SU-DHL-6 (cell line): ENCODE data around the gene MIPEP.

Experiments used
- H2AFZ ChIP-seq: fragments of 200-600 bp; sonication (generic); 2 replicates; pipeline ENCODE4 v1.6.1; 2014; ENCODE audit warnings: low read depth, mild to moderate bottlenecking, moderate library complexity, mixed read lengths, antibody characterized with exemption, low read length; ENCODE audit not compliant: severe bottlenecking
- H3F3A ChIP-seq: fragments of 200-600 bp; shearing (Covaris generic); 2 replicates; pipeline ENCODE4 v1.6.0; 2016; ENCODE audit warnings: antibody characterized with exemption, mild to moderate bottlenecking; ENCODE audit not compliant: insufficient read depth
- H3K27ac ChIP-seq: fragments of 200-600 bp; sonication (generic); 2 replicates; pipeline ENCODE4 v1.5.1; 2016; ENCODE audit warnings: low read depth, mild to moderate bottlenecking, low read length, moderate library complexity, mixed read lengths
- H3K27me3 ChIP-seq: fragments of 200-600 bp; sonication (generic), shearing (Covaris generic); 2 replicates; pipeline ENCODE4 v1.6.0; 2014; ENCODE audit warnings: mild to moderate bottlenecking, low read length
- H3K36me3 ChIP-seq: fragments of 200-600 bp; sonication (generic); 2 replicates; pipeline ENCODE4 v1.6.1; 2014; ENCODE audit warnings: mild to moderate bottlenecking, low read length, mixed read lengths
- H3K4me2 ChIP-seq: fragments of 300-600, 200-600 bp; shearing (Covaris generic), sonication (generic); 2 replicates; pipeline ENCODE4 v1.6.0; 2014; ENCODE audit warnings: low read length, low read depth, mild to moderate bottlenecking; ENCODE audit not compliant: poor library complexity, severe bottlenecking
- H3K4me3 ChIP-seq: fragments of 200-600 bp; sonication (generic); 2 replicates; pipeline ENCODE4 v1.5.1; 2014; ENCODE audit warnings: antibody characterized with exemption, low read length, mild to moderate bottlenecking, mixed read lengths; ENCODE audit not compliant: insufficient read depth, poor library complexity, severe bottlenecking
- H3K79me2 ChIP-seq: fragments of 200-600 bp; sonication (generic); 2 replicates; pipeline ENCODE4 v1.6.1; 2014; ENCODE audit warnings: mild to moderate bottlenecking, low read length, moderate library complexity; ENCODE audit not compliant: insufficient read depth
- H3K9ac ChIP-seq: fragments of 200-600 bp; sonication (generic); 2 replicates; pipeline ENCODE4 v1.7.0; 2014; ENCODE audit warnings: mild to moderate bottlenecking, low read length
- H3K9me2 ChIP-seq: fragments of 200-600 bp; sonication (generic); replicated peaks from 2 replicates; pipeline ENCODE4 v1.6.1; 2014; ENCODE audit warnings: low read length; ENCODE audit not compliant: insufficient read depth
- H3K9me3 ChIP-seq: fragments of 200-600 bp; sonication (generic); 2 replicates; pipeline ENCODE4 v1.6.1; 2014; ENCODE audit warnings: low read length, mixed read lengths; ENCODE audit not compliant: insufficient read depth
- H4K20me1 ChIP-seq: fragments of 200-600 bp; sonication (generic); 2 replicates; pipeline ENCODE4 v1.6.1; 2014; ENCODE audit warnings: low read depth, mild to moderate bottlenecking, antibody characterized with exemption, low read length, moderate library complexity, mixed read lengths
- EZH2phosphoT487 ChIP-seq: fragments of 200-600 bp; sonication (generic), shearing (Covaris generic); conservative IDR thresholded peaks from 2 replicates; pipeline ENCODE4 v1.6.1; 2018; ENCODE audit warnings: mild to moderate bottlenecking, antibody characterized with exemption, low read length, moderate library complexity, mixed read lengths
- TF ChIP-seq, protein P1 (sequence below): fragments of 200-600 bp; sonication (generic); IDR thresholded peaks from one replicate; pipeline ENCODE4 v1.5.1; 2017; ENCODE audit warnings: antibody characterized with exemption, mild to moderate bottlenecking, low read length, moderate library complexity; ENCODE audit not compliant: insufficient read depth, poor library complexity, severe bottlenecking

Gene MIPEP

DNA sequence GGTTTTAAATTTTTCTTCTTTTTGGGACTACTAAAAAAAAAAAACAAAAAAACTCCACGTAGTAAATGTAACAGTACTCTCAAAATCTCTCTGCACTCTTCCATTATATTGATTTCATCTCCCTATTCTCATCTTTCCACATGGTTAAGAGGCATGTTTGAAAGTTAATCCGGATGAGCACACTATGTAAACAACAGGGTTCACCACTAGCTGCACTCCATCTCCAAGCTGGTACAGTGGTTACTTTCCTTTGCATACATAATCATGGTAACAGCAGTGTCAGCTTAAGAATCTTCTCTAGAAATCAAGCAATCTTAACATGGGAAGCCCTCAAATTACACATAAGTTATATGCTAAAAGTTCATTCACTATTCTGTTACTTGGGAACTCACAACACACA, 92.6 kb downstream of the MIPEP start:
- Histone ChIP-seq H3K4me2 (no peak overlapping the region), H3K27me3 (no peaks in the 10 kb centered on the region), H3K9me3 (no peaks in the 10 kb centered on the region), H2AFZ (no peak overlapping the region), H3K36me3 (no peaks in the 10 kb centered on the region), H3K9ac (no peak overlapping the region), H3K79me2 (no peaks in the 10 kb centered on the region), H3K4me3 (no peak overlapping the region), H3K9me2 (no peaks in the 10 kb centered on the region), H3F3A (no peaks in the 10 kb centered on the region), H3K27ac (no peak overlapping the region), H4K20me1 (no peaks in the 10 kb centered on the region)
- TF ChIP-seq, protein P1, sequence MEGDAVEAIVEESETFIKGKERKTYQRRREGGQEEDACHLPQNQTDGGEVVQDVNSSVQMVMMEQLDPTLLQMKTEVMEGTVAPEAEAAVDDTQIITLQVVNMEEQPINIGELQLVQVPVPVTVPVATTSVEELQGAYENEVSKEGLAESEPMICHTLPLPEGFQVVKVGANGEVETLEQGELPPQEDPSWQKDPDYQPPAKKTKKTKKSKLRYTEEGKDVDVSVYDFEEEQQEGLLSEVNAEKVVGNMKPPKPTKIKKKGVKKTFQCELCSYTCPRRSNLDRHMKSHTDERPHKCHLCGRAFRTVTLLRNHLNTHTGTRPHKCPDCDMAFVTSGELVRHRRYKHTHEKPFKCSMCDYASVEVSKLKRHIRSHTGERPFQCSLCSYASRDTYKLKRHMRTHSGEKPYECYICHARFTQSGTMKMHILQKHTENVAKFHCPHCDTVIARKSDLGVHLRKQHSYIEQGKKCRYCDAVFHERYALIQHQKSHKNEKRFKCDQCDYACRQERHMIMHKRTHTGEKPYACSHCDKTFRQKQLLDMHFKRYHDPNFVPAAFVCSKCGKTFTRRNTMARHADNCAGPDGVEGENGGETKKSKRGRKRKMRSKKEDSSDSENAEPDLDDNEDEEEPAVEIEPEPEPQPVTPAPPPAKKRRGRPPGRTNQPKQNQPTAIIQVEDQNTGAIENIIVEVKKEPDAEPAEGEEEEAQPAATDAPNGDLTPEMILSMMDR, result no peak
- no peak for TF ChIP-seq EZH2phosphoT487

DNA sequence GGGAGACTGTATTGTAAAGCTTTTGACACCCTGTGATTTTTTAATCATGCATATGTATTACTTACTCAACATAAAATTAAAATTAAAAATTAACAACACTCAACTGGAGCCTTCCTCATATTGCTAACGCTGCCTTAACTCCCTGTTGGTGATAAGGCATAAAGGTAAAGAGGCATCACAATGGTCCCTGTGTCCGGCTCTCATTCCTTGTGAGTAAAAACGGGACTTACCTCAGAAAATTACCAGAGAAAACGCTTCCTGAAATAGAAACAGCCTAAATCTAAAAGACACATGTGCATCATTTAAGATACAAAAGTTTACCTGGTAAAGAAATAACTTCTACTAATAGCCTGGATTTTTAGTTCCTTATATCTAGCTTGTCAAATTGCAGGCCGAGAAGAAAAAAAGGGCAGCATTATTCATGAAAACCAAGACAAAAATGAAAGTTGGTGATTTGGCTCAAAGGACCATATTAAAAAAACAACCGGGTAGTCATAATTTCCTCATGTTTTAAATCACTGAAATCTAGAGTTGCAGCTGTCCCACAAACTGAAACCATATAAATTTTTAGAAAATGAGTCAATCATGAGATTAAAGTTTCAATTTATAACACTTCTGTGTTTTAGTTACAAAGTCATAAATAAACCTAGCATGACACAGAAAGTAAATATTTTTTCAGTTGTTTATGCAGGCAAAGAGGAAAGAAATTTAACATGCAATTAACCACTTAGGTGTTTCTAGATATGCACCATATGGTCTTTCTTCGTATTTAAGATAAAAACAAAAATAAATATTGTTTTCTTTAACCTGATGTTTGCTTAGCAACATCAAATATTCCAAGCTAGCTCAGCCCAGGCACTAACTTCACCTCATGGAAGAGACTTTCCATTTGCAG, 94.7 kb downstream of the MIPEP start:
- Histone ChIP-seq H3K27me3 (no peaks in the 10 kb centered on the region), H4K20me1 (no peaks in the 10 kb centered on the region), H3K9me3 (no peaks in the 10 kb centered on the region), H3K4me3 (no peak overlapping the region), H3K9ac (no peak overlapping the region), H3K27ac (no peak overlapping the region), H2AFZ (no peak overlapping the region), H3K36me3 (no peaks in the 10 kb centered on the region), H3K9me2 (no peaks in the 10 kb centered on the region), H3K79me2 (no peaks in the 10 kb centered on the region), H3F3A (no peaks in the 10 kb centered on the region), H3K4me2 (no peak overlapping the region)
- TF ChIP-seq EZH2phosphoT487, result no peak
- TF ChIP-seq, protein P1, result no peak

DNA sequence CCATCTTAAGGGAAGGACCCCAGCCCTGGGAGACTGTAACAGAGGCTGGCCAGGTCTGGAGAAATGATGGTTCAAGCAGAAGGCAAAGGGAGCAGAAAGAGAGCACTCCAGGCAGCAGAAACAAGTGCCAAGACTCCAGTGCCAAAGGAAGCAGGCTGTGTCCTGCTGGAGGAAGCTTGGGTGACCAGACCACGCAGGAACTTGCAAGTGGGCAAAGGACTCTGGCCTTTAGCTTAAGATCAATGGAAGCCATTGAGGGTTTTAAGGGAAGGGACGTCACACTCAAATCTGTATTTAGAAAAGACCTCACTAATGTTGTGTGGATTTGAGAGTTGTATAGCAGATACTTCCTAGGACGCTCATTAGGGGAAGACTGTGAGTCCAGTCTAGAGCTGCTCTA, 95.5 kb downstream of the MIPEP start:
- no peaks in the 10 kb centered on the region for H3F3A ChIP-seq
- H3K4me2 ChIP-seq, result no peak overlapping the region
- TF ChIP-seq, protein P1, result no peak
- TF ChIP-seq EZH2phosphoT487, result no peak
- no peaks in the 10 kb centered on the region for H3K9me3 ChIP-seq
- H3K27me3 ChIP-seq, result no peaks in the 10 kb centered on the region
- H3K36me3 ChIP-seq, result no peaks in the 10 kb centered on the region
- no peak overlapping the region for H3K27ac ChIP-seq
- H3K9me2 ChIP-seq, result no peaks in the 10 kb centered on the region
- H4K20me1 ChIP-seq, result no peaks in the 10 kb centered on the region
- H2AFZ ChIP-seq, result no peak overlapping the region
- H3K79me2 ChIP-seq, result no peaks in the 10 kb centered on the region
- no peak overlapping the region for H3K4me3 ChIP-seq
- H3K9ac ChIP-seq, result no peak overlapping the region
